Femur (tissue), 1 donor: ENCODE data around the gene BATF.
A peak's percentile ranks its signal among the peaks of the same experiment; 100 is the strongest.
"Not testable (repeated sequence)": the region's sequence is repeated elsewhere in the genome, so short reads cannot be mapped to it uniquely, and the experiment has no call there.

Experiments
- DNase-seq: peaks from one replicate; pipeline ENCODE4 v3.0.0-alpha.2; 2017

Gene BATF

GRCh38 chr14:75522224-75522982 lies at the start of gene BATF:
Gene BATF (plus strand): TSS chr14:75522469. CDS start chr14:75522683, 214 bp downstream.
- DNase-seq, result peak; percentile 29

GRCh38 chr14:75474127-75474526 lies 48.1 kb upstream of the BATF start:
- DNase-seq, result not testable (repeated sequence)

GRCh38 chr14:75476274-75476995 lies 45.8 kb upstream of the BATF start:
- DNase-seq, result no peak

- DNase-seq, result no peak
Observed at GRCh38 chr14:75477881-75478280, 44.4 kb upstream of the BATF start.

- no peak for DNase-seq
Observed at GRCh38 chr14:75479770-75480600, 42.3 kb upstream of the BATF start.

- DNase-seq, result no peak
Observed at GRCh38 chr14:75482366-75482765, 39.9 kb upstream of the BATF start.

GRCh38 chr14:75484711-75485429 lies 37.4 kb upstream of the BATF start:
- no peak for DNase-seq

- DNase-seq, result no peak
Observed at GRCh38 chr14:75486318-75486717, 36.0 kb upstream of the BATF start.

GRCh38 chr14:75487155-75487671 lies 35.1 kb upstream of the BATF start:
- DNase-seq, result no peak

- no peak for DNase-seq
Observed at GRCh38 chr14:75489480-75489837, 32.8 kb upstream of the BATF start.

GRCh38 chr14:75491376-75491978 lies 30.8 kb upstream of the BATF start:
- DNase-seq, result no peak

- no peak for DNase-seq
Observed at GRCh38 chr14:75492832-75493591, 29.3 kb upstream of the BATF start.

GRCh38 chr14:75493592-75494087 lies 28.6 kb upstream of the BATF start:
- DNase-seq, result no peak

GRCh38 chr14:75494896-75495295 lies 27.4 kb upstream of the BATF start:
- no peak for DNase-seq

GRCh38 chr14:75495399-75495798 lies 26.9 kb upstream of the BATF start:
- DNase-seq, result no peak

GRCh38 chr14:75495882-75496281 lies 26.4 kb upstream of the BATF start:
- no peak for DNase-seq

- DNase-seq, result no peak
Observed at GRCh38 chr14:75496755-75497154, 25.5 kb upstream of the BATF start.

- no peak for DNase-seq
Observed at GRCh38 chr14:75497191-75497590, 25.1 kb upstream of the BATF start.

GRCh38 chr14:75497701-75498100 lies 24.6 kb upstream of the BATF start:
- DNase-seq, result no peak

GRCh38 chr14:75499084-75499875 lies 23.0 kb upstream of the BATF start:
- DNase-seq, result no peak
